Duodenal mucosa (tissue), 2 donors: Measurements from ENCODE around the gene ZCCHC14.
"Not testable (repeated sequence)": the region's sequence is repeated elsewhere in the genome, so short reads cannot be mapped to it uniquely, and the experiment has no call there.

ENCODE experiments used
- H3K27ac ChIP-seq: one replicate; pipeline ENCODE4 v1.7.0; 2013; ENCODE audit warnings: low read depth, low read length
- H3K27me3 ChIP-seq, 2 donors: one replicate each; pipeline ENCODE4 v1.7.0; 2013; ENCODE audit warnings: low read length in 2 of 2, control low read depth in 1 of 2; ENCODE audit not compliant: insufficient read depth in 2 of 2, control insufficient read depth in 1 of 2
- H3K36me3 ChIP-seq, 2 donors: one replicate each; pipeline ENCODE4 v1.7.0; 2013; ENCODE audit warnings: low read length in 2 of 2, control low read depth in 1 of 2; ENCODE audit not compliant: insufficient read depth in 2 of 2, control insufficient read depth in 1 of 2
- H3K4me1 ChIP-seq, 2 donors: one replicate each; pipeline ENCODE4 v1.7.0; 2013; ENCODE audit warnings: low read length in 2 of 2, control low read depth in 1 of 2; ENCODE audit not compliant: insufficient read depth in 2 of 2, control insufficient read depth in 1 of 2
- H3K4me3 ChIP-seq, 2 donors: one replicate each; pipeline ENCODE4 v1.7.0; 2013; ENCODE audit warnings: low read length in 2 of 2, low read depth in 1 of 2
- H3K9ac ChIP-seq, 2 donors: one replicate each; pipeline ENCODE4 v1.7.0; 2013; ENCODE audit warnings: low read length in 2 of 2, low read depth in 1 of 2
- H3K9me3 ChIP-seq, 2 donors: one replicate each; pipeline ENCODE4 v1.7.0; 2013; ENCODE audit warnings: low read length in 2 of 2, control low read depth in 1 of 2; ENCODE audit not compliant: control insufficient read depth in 1 of 2

Gene ZCCHC14

DNA sequence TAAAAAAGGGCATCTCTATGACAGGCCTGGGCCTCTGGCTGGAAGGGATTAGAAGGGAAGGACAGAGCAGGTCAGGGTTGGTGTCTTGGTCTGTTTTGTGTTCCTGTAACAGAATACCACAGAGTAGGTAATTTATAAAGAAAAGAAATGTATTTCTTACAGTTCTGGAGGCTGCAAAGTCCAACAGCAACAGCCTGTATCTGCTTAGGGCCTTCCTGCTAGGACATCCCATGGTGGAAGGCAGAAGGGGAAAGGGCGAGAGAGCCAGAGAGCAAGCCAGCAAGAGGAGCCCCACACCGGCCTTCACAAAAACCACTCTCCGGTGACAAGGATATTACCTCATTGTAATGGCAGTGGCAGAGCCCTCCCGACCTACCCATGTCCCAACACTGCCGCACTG, 11.1 kb downstream of the ZCCHC14 start:
- H3K9ac ChIP-seq, H3K27ac ChIP-seq: not testable (repeated sequence)
- peaks cover 12 to 36% of the 10 kb centered on the region in 2 donors for H3K4me1 ChIP-seq

GRCh38 chr16:87477209-87477981, 15.4 kb downstream of the ZCCHC14 start:
- H3K9me3 ChIP-seq, H3K27me3 ChIP-seq, H3K9ac ChIP-seq, H3K27ac ChIP-seq, H3K4me3 ChIP-seq: not testable (repeated sequence)
- H3K36me3 ChIP-seq: peaks cover 9 to 15% of the 10 kb centered on the region in 2 donors
- peaks cover 8 to 17% of the 10 kb centered on the region in 2 donors for H3K4me1 ChIP-seq

More for the DNA sequence above, 11.1 kb downstream of the ZCCHC14 start:
- not testable (repeated sequence) for H3K27me3 ChIP-seq, H3K4me3 ChIP-seq, H3K36me3 ChIP-seq, H3K9me3 ChIP-seq

GRCh38 chr16:87474566-87474996, 18.2 kb downstream of the ZCCHC14 start:
- peaks cover 30 to 32% of the 10 kb centered on the region in 2 donors for H3K4me1 ChIP-seq
- H3K9ac ChIP-seq: no peak overlapping the region
- H3K4me3 ChIP-seq: no peak overlapping the region
- peaks cover 9 to 12% of the 10 kb centered on the region in 2 donors for H3K36me3 ChIP-seq
- no peak overlapping the region for H3K27ac ChIP-seq
- H3K9me3 ChIP-seq: no peaks in the 10 kb centered on the region
- no peaks in the 10 kb centered on the region for H3K27me3 ChIP-seq

- H3K4me3 ChIP-seq: no peak overlapping the region
- H3K27me3 ChIP-seq: no peaks in the 10 kb centered on the region
- no peak overlapping the region for H3K27ac ChIP-seq
- H3K9me3 ChIP-seq: no peaks in the 10 kb centered on the region
- H3K9ac ChIP-seq: no peak overlapping the region
- peaks cover 9 to 12% of the 10 kb centered on the region in 2 donors for H3K36me3 ChIP-seq
- H3K4me1 ChIP-seq: peaks cover 30 to 32% of the 10 kb centered on the region in 2 donors
Observed at GRCh38 chr16:87474017-87474416, 18.8 kb downstream of the ZCCHC14 start.

GRCh38 chr16:87472935-87473334, 19.9 kb downstream of the ZCCHC14 start:
- peaks cover 9 to 12% of the 10 kb centered on the region in 2 donors for H3K36me3 ChIP-seq
- no peaks in the 10 kb centered on the region for H3K27me3 ChIP-seq
- no peak overlapping the region for H3K27ac ChIP-seq
- H3K4me3 ChIP-seq: no peak overlapping the region
- H3K4me1 ChIP-seq: peaks cover 28 to 30% of the 10 kb centered on the region in 2 donors
- H3K9me3 ChIP-seq: no peaks in the 10 kb centered on the region
- H3K9ac ChIP-seq: no peak overlapping the region

GRCh38 chr16:87472142-87472778, 20.6 kb downstream of the ZCCHC14 start:
- peaks cover 25 to 30% of the 10 kb centered on the region in 2 donors for H3K4me1 ChIP-seq
- no peak overlapping the region for H3K4me3 ChIP-seq
- H3K9ac ChIP-seq: no peak overlapping the region
- H3K27me3 ChIP-seq: no peaks in the 10 kb centered on the region
- no peak overlapping the region for H3K27ac ChIP-seq
- no peaks in the 10 kb centered on the region for H3K9me3 ChIP-seq
- peaks cover 9 to 12% of the 10 kb centered on the region in 2 donors for H3K36me3 ChIP-seq

- H3K27ac ChIP-seq: no peak overlapping the region
- H3K4me3 ChIP-seq: peak overlapping the region in 1 of 2 donors; percentile 1
- no peaks in the 10 kb centered on the region for H3K9me3 ChIP-seq
- no peaks in the 10 kb centered on the region for H3K27me3 ChIP-seq
- H3K36me3 ChIP-seq: peaks cover 9 to 12% of the 10 kb centered on the region in 2 donors
- peak overlapping the region; percentile 6 to 31 for H3K9ac ChIP-seq
- H3K4me1 ChIP-seq: peaks cover 25 to 33% of the 10 kb centered on the region in 2 donors
Observed at GRCh38 chr16:87471278-87472141, 21.3 kb downstream of the ZCCHC14 start.

- Histone ChIP-seq H3K27me3 (no peaks in the 10 kb centered on the region), H3K9me3 (no peaks in the 10 kb centered on the region), H3K36me3 (peaks cover 9 to 12% of the 10 kb centered on the region in 2 donors), H3K9ac (no peak overlapping the region), H3K4me3 (no peak overlapping the region), H3K27ac (no peak overlapping the region), H3K4me1 (peaks cover 35 to 39% of the 10 kb centered on the region in 2 donors)
Observed at GRCh38 chr16:87470332-87470731, 22.5 kb downstream of the ZCCHC14 start.

GRCh38 chr16:87469169-87469568, 23.7 kb downstream of the ZCCHC14 start:
- H3K9ac ChIP-seq: no peak overlapping the region
- no peaks in the 10 kb centered on the region for H3K9me3 ChIP-seq
- H3K27me3 ChIP-seq: no peaks in the 10 kb centered on the region
- no peak overlapping the region for H3K27ac ChIP-seq
- H3K4me3 ChIP-seq: no peak overlapping the region
- peaks cover 6 to 8% of the 10 kb centered on the region in 2 donors for H3K36me3 ChIP-seq
- H3K4me1 ChIP-seq: peaks cover 40 to 50% of the 10 kb centered on the region in 2 donors
